Activated T-helper 2 cell treated with anti-CD3 and anti-CD28 coated beads, Interferon-gamma antibody, Interleukin-2, Interleukin-4, amounts not matched to agents 10 μg/mL and 5 μg/mL and 100 μg/mL, durations not matched to agents 14 hours and 24 hours and 36 hours (primary cell): ENCODE results near the gene ARSI. TPM values are rescaled to one million over a fixed set of nuclear protein-coding genes. Genes with fewer than 3 reads are reported as not detected.
"Not testable (repeated sequence)": the region's sequence is repeated elsewhere in the genome, so short reads cannot be mapped to it uniquely, and the experiment has no call there.

Experiments used
- DNase-seq: peaks from one replicate; pipeline ENCODE4 v3.0.0; 2021; ENCODE audit warnings: low spot score
- H3K27ac Mint-ChIP-seq: one replicate; pipeline ENCODE4 v1.8.0; 2021; ENCODE audit warnings: mixed read lengths
- H3K27me3 Mint-ChIP-seq: one replicate; pipeline ENCODE4 v1.8.0; 2021; ENCODE audit warnings: low read depth, mixed read lengths
- H3K36me3 Mint-ChIP-seq: one replicate; pipeline ENCODE4 v1.8.0; 2021; ENCODE audit warnings: low read depth, mixed read lengths
- H3K4me1 Mint-ChIP-seq: one replicate; pipeline ENCODE4 v1.8.0; 2021; ENCODE audit warnings: low read depth, mixed read lengths
- H3K4me3 Mint-ChIP-seq: one replicate; pipeline ENCODE4 v1.8.0; 2021; ENCODE audit warnings: low read depth, mild to moderate bottlenecking, moderate library complexity, mixed read lengths
- H3K9me3 Mint-ChIP-seq: one replicate; pipeline ENCODE4 v1.8.0; 2021; ENCODE audit warnings: mixed read lengths
- intact Hi-C: fragments of 100-400 bp; cut with micrococcal nuclease; formaldehyde crosslinking; loops from one replicate; pipeline ENCODE4 v1.15.1; 2023
- total RNA-seq: library from RNA; stranded (reverse); gene quantifications from 2 replicates; pipeline ENCODE4 v1.2.3, GENCODE V29; 2022

ARSI gene
- total RNA-seq, 1 donor from 2014 or later: not detected

- DNase-seq: no peak
- Mint-ChIP-seq H3K36me3 (no peaks in the 10 kb centered on the region), H3K4me3 (no peak overlapping the region), H3K27me3 (no peaks in the 10 kb centered on the region), H3K27ac (no peak overlapping the region), H3K4me1 (no peaks in the 10 kb centered on the region), H3K9me3 (no peaks in the 10 kb centered on the region)
- intact Hi-C loops: no loop called here
Measured at GRCh38 chr5:150261231-150261630, 41.5 kb downstream of the ARSI start.

- Mint-ChIP-seq H3K9me3 (no peaks in the 10 kb centered on the region), H3K4me1 (no peaks in the 10 kb centered on the region), H3K4me3 (no peak overlapping the region), H3K27me3 (no peaks in the 10 kb centered on the region), H3K36me3 (no peaks in the 10 kb centered on the region), H3K27ac (no peak overlapping the region)
- intact Hi-C loops: no loop called here
- DNase-seq: no peak
Measured at GRCh38 chr5:150258130-150258529, 44.6 kb downstream of the ARSI start.

GRCh38 chr5:150257424-150257823 lies 45.3 kb downstream of the ARSI start:
- Mint-ChIP-seq H3K36me3 (no peaks in the 10 kb centered on the region), H3K27ac (no peak overlapping the region)
- no peak for DNase-seq

GRCh38 chr5:150256410-150257064 lies 46.2 kb downstream of the ARSI start:
- no peak overlapping the region for H3K4me3 Mint-ChIP-seq

More at GRCh38 chr5:150257424-150257823, 45.3 kb downstream of the ARSI start:
- Mint-ChIP-seq H3K4me3 (no peak overlapping the region), H3K27me3 (no peaks in the 10 kb centered on the region), H3K4me1 (no peaks in the 10 kb centered on the region), H3K9me3 (no peaks in the 10 kb centered on the region)
- intact Hi-C loops: no loop called here

GRCh38 chr5:150255659-150256409 lies 46.9 kb downstream of the ARSI start:
- no peak for DNase-seq
- Mint-ChIP-seq H3K27me3 (no peaks in the 10 kb centered on the region), H3K9me3 (no peaks in the 10 kb centered on the region), H3K4me1 (no peaks in the 10 kb centered on the region), H3K27ac (no peak overlapping the region), H3K4me3 (no peak overlapping the region), H3K36me3 (no peaks in the 10 kb centered on the region)
- intact Hi-C loops: no loop called here

More at GRCh38 chr5:150256410-150257064, 46.2 kb downstream of the ARSI start:
- intact Hi-C loops: no loop called here
- H3K36me3 Mint-ChIP-seq: no peaks in the 10 kb centered on the region
- no peaks in the 10 kb centered on the region for H3K27me3 Mint-ChIP-seq
- no peak for DNase-seq
- H3K9me3 Mint-ChIP-seq: no peaks in the 10 kb centered on the region
- H3K27ac Mint-ChIP-seq: no peak overlapping the region
- H3K4me1 Mint-ChIP-seq: no peaks in the 10 kb centered on the region

GRCh38 chr5:150254774-150255173 lies 47.9 kb downstream of the ARSI start:
- Mint-ChIP-seq H3K27ac (no peak overlapping the region), H3K27me3 (no peaks in the 10 kb centered on the region), H3K36me3 (no peaks in the 10 kb centered on the region), H3K4me3 (no peak overlapping the region), H3K4me1 (no peaks in the 10 kb centered on the region), H3K9me3 (no peaks in the 10 kb centered on the region)
- intact Hi-C loops: no loop called here
- no peak for DNase-seq

GRCh38 chr5:150254363-150254762 lies 48.3 kb downstream of the ARSI start:
- Mint-ChIP-seq H3K4me3 (no peak overlapping the region), H3K9me3 (no peaks in the 10 kb centered on the region), H3K27me3 (no peaks in the 10 kb centered on the region), H3K4me1 (no peaks in the 10 kb centered on the region), H3K36me3 (no peaks in the 10 kb centered on the region), H3K27ac (no peak overlapping the region)
- intact Hi-C loops: no loop called here
- DNase-seq: no peak

GRCh38 chr5:150253416-150254208 lies 49.1 kb downstream of the ARSI start:
- no peaks in the 10 kb centered on the region for H3K4me1 Mint-ChIP-seq
- H3K27ac Mint-ChIP-seq: no peak overlapping the region
- DNase-seq: no peak
- H3K4me3 Mint-ChIP-seq: no peak overlapping the region
- no peaks in the 10 kb centered on the region for H3K36me3 Mint-ChIP-seq
- no peaks in the 10 kb centered on the region for H3K9me3 Mint-ChIP-seq
- no peaks in the 10 kb centered on the region for H3K27me3 Mint-ChIP-seq
- intact Hi-C loops: no loop called here

GRCh38 chr5:150252489-150252888 lies 50.2 kb downstream of the ARSI start:
- intact Hi-C loops: no loop called here
- no peak for DNase-seq
- Mint-ChIP-seq H3K4me1 (no peaks in the 10 kb centered on the region), H3K27ac (no peak overlapping the region), H3K9me3 (no peaks in the 10 kb centered on the region), H3K4me3 (no peak overlapping the region), H3K36me3 (no peaks in the 10 kb centered on the region), H3K27me3 (no peaks in the 10 kb centered on the region)

- intact Hi-C loops: no loop called here
- Mint-ChIP-seq H3K9me3 (no peaks in the 10 kb centered on the region), H3K27me3 (no peaks in the 10 kb centered on the region)
Measured at GRCh38 chr5:150251504-150251903, 51.2 kb downstream of the ARSI start.

GRCh38 chr5:150249744-150250143 lies 53.0 kb downstream of the ARSI start:
- intact Hi-C loops: no loop called here
- no peaks in the 10 kb centered on the region for H3K4me1 Mint-ChIP-seq
- H3K9me3 Mint-ChIP-seq: no peaks in the 10 kb centered on the region
- H3K27me3 Mint-ChIP-seq: no peaks in the 10 kb centered on the region
- DNase-seq: no peak
- H3K36me3 Mint-ChIP-seq: no peaks in the 10 kb centered on the region
- H3K27ac Mint-ChIP-seq: no peak overlapping the region
- H3K4me3 Mint-ChIP-seq: no peak overlapping the region

More at GRCh38 chr5:150251504-150251903, 51.2 kb downstream of the ARSI start:
- Mint-ChIP-seq H3K36me3 (no peaks in the 10 kb centered on the region), H3K4me1 (no peaks in the 10 kb centered on the region), H3K4me3 (no peak overlapping the region), H3K27ac (no peak overlapping the region)
- no peak for DNase-seq

- no peaks in the 10 kb centered on the region for H3K36me3 Mint-ChIP-seq
- no peaks in the 10 kb centered on the region for H3K9me3 Mint-ChIP-seq
- H3K27ac Mint-ChIP-seq: no peak overlapping the region
- H3K4me1 Mint-ChIP-seq: no peaks in the 10 kb centered on the region
- intact Hi-C loops: no loop called here
- H3K27me3 Mint-ChIP-seq: no peaks in the 10 kb centered on the region
- no peak for DNase-seq
- no peak overlapping the region for H3K4me3 Mint-ChIP-seq
Measured at GRCh38 chr5:150248946-150249345, 53.8 kb downstream of the ARSI start.

- H3K9me3 Mint-ChIP-seq, intact Hi-C loops: not testable (repeated sequence)
Measured at GRCh38 chr5:150248493-150248892, 54.2 kb downstream of the ARSI start.

More at GRCh38 chr5:150248493-150248892, 54.2 kb downstream of the ARSI start:
- H3K27me3 Mint-ChIP-seq, H3K4me1 Mint-ChIP-seq, DNase-seq, H3K27ac Mint-ChIP-seq, H3K36me3 Mint-ChIP-seq, H3K4me3 Mint-ChIP-seq: not testable (repeated sequence)
